Amygdala (tissue), 56 donors: ENCODE results near the gene MRAP2.
"Not testable (repeated sequence)": the region's sequence is repeated elsewhere in the genome, so short reads cannot be mapped to it uniquely, and the experiment has no call there.

Source experiments
- DNase-seq, 56 donors: peaks; one replicate each; lab custom pipeline; 2025; lab: John Stamatoyannopoulos, UW

The MRAP2 gene

DNA sequence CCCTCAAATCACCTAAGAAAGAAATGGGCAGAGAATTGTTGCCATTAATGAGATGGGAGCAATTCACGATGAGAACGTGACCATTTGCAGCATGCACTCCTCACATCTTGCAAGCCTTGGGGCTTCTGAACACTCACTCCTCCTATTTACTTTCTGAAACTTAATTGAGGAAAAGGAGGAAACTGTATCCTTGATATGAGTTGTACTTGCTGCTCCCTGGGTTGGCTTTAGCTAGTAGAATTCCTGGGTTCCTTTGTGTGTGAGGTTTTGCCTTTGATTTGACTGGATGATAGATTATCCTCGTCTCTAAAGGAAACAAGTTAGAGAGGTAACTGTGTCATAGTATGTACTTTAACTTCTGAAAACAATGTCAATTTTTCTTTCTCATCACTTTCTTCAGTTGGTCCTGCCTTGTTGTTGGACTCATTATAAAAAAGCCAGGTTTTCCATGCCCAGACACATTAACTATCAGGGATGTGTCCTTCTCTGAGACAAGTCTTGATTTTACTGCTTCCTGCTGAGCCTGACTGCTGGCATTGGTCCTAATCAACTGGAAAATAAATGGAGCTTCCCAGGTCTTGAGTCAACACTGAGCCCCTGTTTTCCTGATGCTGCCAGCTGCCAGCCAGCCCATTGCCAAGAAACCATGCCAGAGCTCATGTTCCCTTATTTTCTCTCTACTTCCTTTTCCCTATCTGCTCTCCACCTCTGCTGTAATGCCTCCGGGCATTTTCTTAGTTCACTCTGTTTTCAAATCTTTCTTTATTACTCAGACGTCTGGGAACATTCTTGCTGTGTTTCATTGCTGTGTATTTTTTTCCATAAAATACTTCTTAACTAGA is 6.0 kb upstream of the MRAP2 start:
- DNase-seq, result peak in 4 of 56 donors; percentile 9 to 18 (median 10)

DNA sequence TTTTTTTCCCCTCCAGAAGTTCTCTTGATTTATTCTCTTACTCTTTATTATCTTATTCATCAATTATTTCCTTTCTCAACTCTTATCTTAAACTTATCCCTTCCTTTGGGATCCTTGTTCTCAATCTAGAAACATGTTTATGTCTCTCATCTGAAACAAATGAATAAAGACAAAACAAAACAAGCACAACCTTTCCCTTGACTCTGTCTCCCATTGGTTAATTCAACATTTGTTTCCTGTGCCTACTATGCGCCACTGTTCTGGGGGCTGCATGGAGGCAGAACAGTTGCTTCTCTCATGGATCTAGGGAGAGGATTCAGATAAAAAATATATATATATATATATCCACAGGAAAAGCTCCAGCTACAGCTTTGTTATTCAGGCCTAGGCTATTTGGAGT is 5.2 kb upstream of the MRAP2 start:
- no peak for DNase-seq

DNA sequence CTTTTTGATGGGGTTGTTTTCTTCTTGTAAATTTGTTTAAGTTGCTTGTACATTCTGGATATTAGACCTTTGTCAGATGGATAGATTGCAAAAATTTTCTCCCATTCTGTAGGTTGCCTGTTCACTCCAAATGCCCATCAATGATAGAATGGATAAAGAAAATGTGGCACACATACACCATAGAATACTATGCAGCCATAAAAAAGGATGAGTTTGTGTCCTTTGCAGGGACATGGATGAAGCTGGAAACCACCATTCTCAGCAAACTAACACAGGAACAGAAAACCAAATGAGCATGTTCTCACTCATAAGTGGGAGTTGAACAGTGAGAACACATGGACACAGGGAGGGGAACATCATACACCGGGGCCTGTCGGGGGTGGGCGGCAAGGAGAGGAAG is 1.6 kb upstream of the MRAP2 start:
- DNase-seq, result not testable (repeated sequence)

DNA sequence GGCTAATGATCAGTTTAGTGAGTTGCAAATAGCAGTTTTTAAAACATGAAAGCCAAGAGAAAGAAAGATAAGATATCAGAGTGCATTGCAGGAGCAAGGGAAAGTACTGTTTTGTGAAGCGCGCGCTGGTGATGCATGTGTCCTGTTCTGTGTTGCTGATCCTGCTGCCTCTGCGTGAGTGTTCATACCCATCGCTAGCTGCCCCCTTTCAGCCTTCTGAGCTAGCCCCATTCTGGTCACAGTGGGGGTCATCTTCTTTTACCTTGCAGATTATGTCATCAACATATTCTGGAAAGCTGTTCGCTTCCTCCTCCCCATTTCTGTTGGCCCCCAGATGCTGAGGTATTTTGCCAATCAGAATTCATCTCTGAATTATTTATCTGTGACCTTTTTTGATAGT is 1.9 kb downstream of the MRAP2 start:
- no peak for DNase-seq

DNA sequence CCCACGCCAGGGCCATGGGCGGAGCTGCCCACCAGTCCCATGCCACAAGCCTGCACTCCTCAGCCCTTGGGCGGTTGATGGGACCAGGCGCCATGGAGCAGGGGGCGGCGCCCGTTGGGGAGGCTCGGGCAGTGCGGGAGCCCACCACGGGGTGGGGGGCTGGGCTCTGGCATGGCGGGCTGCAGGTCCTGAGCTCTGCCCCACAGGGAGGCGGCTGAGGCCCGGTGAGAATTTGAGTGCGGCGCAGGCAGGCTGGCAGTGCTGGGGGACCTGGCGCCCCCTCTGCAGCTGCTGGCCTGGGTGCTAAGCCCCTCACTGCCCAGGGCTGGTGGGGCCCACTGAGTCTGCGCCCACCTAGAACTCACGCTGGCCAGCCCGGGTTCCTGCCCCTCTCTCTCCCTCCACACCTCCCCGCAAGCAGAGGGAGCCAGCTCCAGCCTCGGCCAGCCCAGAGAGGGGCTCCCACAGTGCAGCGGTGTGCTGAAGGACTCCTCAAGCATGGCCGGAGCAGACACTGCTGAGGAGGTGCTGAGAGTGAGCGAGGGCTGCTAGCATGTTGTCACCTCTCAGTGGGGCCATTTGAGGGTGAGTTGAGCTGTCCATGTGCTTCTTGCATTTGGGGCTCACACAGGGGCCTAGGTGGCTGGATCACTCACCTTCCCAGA is 4.0 kb downstream of the MRAP2 start:
- no peak for DNase-seq

DNA sequence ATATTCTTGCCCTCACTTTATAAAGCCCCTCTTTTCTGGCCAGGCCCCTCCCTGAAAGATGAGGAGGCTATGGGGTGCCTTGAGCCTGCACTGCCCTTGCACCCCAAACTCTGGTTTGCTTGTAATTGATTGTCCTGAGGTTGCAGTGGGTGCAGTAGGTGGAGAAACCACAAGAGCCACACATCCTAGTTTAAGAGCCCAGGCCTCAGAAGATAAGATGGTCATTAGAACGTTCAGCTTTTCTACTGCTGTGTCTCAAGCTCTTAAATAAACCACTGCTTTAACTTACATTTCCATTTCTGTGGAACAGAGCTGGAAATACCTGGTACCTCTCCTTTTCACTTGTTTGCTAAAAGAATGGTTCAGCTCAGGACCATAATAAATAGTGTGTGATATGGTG is 9.0 kb downstream of the MRAP2 start:
- DNase-seq, result no peak

DNA sequence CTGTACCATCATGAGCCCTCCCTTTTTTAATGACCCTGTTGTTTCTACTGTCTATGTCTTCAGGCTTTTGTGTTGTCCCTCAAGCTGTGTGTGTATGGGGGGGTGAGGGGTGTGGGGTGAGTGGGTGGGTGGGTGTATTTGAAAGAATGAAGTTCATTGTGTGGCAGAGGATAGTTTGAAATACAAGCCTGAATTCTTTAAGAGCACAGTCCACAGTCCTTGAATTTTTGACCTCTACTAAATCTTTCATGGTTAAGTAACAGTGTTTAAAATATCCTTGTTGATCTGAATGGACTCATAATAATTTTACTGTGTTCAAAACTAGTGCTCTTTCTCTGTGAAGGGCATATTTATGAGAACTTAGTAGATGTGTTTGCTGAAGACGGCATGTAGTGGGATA is 10.0 kb downstream of the MRAP2 start:
- DNase-seq, result no peak

DNA sequence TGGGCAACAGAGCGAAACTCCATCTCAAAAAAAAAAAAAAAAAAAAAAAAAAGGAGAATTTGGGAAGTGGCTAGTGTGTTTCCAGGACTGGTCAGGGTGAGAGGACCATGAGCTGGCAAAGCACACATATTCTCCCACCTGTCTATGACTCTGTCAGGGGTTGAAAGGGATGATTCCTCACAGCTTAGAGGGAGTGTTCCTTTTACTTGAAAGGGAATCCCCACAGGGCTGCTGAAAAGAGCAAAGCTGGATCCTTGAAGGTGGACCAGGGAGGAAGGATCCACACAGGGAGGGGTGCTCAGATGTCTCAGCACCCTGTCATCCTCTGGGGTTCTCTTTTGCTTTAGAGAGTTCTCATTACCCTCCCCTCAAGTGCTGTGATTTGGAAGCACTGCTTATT is 13.2 kb downstream of the MRAP2 start:
- DNase-seq, result no peak

DNA sequence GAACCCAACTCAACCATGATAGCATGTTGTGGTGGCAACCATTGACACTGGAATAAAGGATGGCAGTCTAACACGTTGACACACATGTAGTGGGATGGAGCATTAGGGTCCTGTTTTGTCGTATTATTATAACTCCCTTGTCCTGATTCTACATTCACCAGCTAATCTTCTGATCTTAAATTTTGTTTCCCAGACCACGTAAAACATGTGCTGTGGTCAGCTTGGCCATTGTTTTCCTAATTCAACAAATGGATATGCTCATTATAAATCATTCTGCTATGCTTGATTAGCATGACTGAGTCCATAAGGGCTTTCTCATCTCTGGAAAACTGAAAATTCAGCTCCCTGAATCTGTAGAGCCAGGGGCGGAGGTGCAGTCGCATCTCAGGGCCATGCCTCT is 15.0 kb downstream of the MRAP2 start:
- DNase-seq, result no peak

DNA sequence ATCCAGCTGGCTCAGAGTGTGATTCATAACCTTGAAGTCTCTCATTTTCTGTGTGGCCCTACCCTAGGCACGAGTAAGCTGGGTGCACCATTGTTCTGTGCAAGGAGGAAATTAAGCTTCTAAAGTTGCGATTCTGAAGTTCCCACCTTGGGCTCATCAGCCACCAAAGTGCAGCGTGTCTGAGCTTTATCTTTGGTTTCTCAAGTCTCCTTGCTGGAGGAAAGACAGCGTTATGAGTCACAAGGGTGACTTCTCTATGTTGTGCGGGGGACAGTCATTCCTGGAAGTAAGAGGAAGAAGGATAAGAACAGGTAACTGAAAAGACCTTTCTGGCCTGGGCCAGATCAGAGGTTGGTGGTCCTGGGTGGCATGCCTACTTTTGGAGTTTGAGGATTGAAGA is 16.8 kb downstream of the MRAP2 start:
- DNase-seq, result no peak

DNA sequence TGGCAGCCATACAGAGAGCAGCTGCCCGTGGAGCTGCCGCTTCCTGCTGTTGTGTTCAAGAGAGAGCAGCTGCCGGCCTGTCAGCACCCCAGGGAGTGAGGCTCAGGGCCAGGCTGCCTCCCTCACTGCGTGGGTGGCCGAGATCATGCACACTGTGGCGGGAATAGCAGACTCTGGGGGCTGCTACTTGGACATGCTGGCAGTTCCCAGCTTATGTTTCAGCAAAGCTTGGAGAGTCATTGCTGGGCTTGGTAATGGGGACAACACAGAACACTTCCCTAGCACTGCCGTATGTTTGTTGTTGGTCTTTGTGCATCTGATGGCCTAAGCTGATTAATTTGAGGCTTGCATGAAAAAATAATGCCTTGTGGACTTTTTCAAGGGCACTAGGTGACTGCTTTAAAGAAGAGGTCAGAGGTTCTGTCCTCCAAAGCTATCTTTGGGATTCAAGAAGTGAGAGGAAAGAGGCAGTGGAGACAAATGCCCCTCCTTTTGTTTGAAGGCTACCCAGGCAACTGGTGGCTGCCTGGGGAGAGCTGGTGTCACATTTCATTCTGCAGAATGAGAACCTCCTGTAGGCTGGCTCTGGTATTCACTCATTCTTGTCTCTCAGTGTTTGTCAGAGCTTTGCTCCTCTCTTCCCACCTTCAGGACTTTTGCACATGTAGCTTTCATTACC is 18.8 kb downstream of the MRAP2 start:
- DNase-seq, result peak in 29 of 56 donors; percentile 7 to 69 (median 32)

DNA sequence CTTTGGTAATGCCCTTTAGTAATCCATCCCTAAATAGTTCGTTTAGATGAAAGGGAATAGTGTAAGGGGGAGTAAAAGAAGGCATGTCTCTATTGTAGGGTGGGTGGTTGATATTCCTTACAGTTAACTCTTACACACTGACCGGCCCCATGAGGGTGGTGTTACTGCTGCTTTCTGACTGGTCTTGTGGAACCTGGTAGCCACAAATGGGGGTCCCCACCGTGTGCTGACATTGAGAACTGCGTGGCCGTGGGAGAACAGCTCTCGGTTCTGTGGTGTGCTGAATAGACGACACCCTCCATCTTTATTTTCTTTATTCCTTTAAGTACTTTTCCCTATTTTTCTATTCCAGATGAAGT is 19.3 kb downstream of the MRAP2 start:
- DNase-seq, result no peak

DNA sequence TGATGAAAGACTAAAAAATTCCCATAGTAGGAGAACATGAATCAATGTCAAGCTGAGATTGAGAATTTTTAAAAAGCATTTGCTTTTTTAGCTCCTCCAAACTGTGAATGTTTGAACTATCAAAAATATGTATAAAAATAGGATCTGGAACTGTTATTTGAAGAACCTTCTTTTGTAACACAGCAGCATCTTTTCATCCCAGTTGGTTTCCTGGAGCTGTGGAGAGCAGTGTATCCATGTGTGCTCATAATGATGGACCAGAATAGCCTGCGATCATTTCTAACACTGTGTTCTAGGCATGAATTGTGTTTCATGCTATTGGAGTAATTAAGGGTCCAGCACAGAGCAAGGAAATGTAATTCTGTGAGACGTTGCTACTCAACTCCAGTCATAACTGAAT is 22.1 kb downstream of the MRAP2 start:
- no peak for DNase-seq

DNA sequence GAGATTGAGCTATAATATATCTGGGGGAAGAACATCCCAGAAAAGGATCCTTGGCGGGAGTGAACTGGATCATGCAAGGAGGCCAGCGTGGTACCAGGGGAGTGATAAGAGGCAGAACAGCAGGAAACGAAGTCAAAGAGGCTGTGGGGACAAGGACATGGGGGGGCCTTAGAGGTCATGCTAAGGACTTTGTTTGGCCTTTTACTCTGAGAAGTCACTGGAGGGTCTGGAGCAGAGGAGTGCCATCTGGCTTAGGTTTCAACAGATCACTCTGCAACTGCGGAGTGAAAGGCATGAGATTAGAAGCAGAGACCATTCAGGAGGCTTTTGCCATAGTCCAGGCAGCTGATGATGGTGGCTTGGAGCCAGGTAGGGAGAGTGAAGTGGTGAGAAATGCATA is 24.3 kb downstream of the MRAP2 start:
- DNase-seq, result no peak

DNA sequence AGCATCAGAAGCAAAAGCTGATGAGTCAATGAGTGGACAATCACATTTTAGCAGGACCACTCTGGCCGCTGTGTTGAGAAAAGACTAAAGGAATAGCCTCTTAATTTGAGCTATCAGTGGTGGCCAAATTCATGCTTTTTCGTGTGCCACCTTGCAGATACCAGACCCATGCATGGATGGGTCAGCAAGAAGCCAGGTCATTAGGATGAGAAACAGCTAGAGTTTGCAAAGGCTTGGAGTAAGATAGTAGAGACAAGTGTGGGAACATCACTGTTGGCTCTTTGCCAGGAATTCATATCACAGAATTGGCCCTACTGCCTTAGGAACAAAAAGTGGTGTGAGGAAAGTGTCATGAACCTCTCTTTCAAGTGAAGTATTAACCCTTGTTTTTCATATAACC is 25.5 kb downstream of the MRAP2 start:
- no peak for DNase-seq

DNA sequence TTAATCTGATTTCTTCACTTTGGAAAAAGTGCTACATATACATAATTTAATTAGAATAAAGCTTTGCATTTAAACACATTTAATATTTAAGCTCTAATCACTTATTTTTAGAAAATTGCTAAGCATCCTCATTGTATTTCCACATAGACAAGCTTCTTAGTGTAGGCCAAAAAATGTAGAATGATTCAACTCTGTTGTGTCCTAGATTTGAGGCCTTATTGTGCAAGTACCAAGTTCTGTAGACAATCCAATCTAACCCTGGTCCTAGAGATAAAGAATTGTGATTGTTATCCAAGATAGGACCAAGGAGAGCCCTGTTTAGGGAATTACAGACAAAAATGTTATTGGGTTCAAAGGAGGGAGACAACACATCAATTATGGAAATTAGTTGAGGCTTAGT is 27.6 kb downstream of the MRAP2 start:
- DNase-seq, result no peak

DNA sequence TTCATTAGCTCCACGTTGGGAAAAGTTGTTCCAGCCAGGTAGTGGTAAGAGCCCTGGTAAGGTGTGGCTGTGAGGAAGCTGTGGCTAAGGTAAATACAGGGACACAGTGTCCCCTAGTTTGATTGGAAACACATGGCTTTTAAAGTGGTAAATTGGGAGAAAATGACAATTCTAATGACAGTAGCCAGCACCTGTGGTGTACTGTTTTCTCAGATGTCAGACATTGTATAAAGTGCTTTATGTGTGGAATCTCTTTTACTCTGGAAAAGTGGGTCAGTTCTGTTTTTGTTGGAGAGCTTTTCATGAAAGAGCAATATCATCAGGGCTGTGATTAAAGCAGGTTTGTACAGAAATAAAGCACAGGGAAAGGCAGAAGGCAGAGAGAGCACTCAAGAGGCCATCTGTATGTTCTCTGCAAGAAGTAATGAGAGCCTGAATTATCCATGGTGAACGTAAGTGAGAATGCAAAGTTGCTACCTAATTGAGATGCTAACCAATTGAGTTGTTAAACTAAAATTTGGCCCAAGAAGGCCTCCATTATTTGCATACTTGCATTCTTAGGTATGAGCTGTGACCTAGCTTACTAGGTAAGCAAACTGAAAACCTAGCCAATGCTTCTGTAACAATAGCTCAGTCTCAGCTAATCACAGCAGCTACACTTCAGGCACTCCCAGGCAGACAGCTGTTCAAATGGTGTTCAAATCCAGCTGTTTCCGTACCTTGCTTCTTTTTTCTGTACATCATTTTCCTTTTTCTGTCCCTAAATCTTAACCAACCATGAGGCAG is 28.2 kb downstream of the MRAP2 start:
- DNase-seq, result no peak

DNA sequence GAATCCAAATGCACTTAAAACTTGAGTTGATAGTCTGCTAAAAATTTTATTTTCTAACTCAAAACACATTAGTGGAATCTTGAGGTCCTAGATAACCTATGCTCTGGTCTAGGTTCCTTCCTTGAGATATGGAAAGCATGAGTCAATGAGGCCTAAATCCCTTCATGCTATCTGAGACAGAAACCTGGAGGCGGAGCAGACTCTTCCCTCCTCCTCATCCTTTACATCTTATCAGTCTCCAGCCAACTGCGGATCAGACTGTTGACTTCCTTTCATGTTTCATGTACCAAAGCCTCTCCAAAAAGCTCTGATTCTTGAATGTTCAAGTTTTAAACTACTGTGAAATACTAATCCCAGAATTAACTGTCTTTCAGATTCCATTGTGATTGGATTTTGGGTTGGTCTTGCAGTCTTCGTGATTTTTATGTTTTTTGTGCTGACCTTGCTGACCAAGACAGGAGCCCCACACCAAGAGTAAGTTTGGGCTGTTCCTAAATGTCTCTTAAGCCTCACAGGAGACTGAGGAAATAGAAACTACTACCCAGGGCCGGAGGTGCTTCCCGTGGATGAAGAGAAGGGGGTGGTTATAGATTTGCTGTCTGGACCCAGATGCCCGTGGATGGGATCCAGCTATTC is 29.1 kb downstream of the MRAP2 start:
- no peak for DNase-seq

DNA sequence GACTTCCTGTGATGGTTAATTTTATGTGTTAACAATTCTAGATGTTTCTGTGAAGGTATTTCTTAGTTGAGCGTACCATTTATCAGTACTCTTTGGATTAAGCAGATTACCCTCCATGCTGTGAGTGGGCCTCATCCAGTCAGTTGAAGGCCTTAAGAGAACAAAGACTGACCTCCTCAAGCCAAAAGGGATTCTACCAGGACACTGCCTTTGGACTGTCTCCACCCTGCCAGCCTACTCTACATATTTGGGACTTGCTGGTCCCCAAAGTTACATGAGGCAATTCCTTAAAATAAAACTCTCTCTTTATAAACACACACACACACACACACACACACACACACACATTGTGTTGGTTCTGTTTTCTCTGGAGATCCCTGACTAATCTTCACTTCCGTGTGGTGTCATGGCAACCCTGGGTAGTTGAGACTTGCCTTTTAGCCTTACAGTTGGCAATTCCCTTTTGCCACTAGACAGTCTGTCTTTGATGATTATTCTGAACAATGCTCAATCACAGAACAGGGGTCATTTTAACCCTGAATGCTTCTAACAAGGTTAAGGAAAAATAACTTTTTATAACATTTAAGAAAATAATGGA is 32.2 kb downstream of the MRAP2 start:
- DNase-seq, result no peak

DNA sequence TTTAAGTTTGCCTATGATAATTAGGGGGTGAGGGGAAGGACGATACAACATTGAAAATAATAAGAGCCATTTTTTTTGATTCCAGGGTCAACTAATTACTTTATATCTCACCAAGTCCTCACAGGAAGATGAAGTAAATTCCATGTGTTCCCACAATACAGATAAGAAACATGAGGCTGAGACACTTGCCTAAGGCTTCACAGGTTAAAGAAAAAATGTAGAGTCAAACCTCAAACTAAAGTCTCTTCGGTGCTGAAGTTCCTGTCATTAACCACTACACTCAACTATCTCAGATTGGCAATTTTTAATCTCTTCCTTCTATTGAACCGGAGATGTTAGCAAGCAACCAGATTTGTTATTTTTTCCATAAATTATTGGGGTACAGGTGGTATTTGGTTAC is 33.0 kb downstream of the MRAP2 start:
- DNase-seq, result no peak
